Measurements from ENCODE around the gene NELL1.

The NELL1 gene

GRCh38 chr11:20991471-20991870 is 322.1 kb downstream of the NELL1 start:
- CTCF ChIA-PET, result no interaction called here
- POLR2A ChIA-PET, result no interaction called here
- no peak for TF ChIP-seq FOXK2 (IDR thresholded peaks at IDR 0.05)
- no peak for TF ChIP-seq SUZ12 (IDR thresholded peaks at IDR 0.05)
- TF ChIP-seq LEF1 (IDR thresholded peaks at IDR 0.05; ENCODE audit: borderline replicate concordance), result no peak
- no peak for TF ChIP-seq FOXM1 (IDR thresholded peaks at IDR 0.05; ENCODE audit: borderline replicate concordance)
- no peak for TF ChIP-seq NFRKB (IDR thresholded peaks at IDR 0.05)
- DNase-seq (ENCODE audit: extremely low spot score), result no peak

- no peak for DNase-seq (ENCODE audit: extremely low spot score)
- no peak for TF ChIP-seq ARNT (IDR thresholded peaks at IDR 0.05)
- no peak for TF ChIP-seq BHLHE40 (IDR thresholded peaks at IDR 0.05; ENCODE audit: borderline replicate concordance)
- no peak for TF ChIP-seq L3MBTL2 (conservative IDR thresholded peaks at IDR 0.05)
- no peak for TF ChIP-seq LEF1 (IDR thresholded peaks at IDR 0.05; ENCODE audit: borderline replicate concordance)
- no peak for TF ChIP-seq ELF4 (IDR thresholded peaks at IDR 0.05)
- ChIA-PET POLR2A (no interaction called here), CTCF (no interaction called here)
These were observed 337.9 kb downstream of the NELL1 start for GRCh38 chr11:21007297-21007696.

GRCh38 chr11:21018248-21018647 is 348.9 kb downstream of the NELL1 start:
- ChIA-PET POLR2A (no interaction called here), CTCF (no interaction called here)
- TF ChIP-seq SP1 (IDR thresholded peaks at IDR 0.05) (no peak), BHLHE40 (IDR thresholded peaks at IDR 0.05; ENCODE audit: borderline replicate concordance) (no peak), FOXK2 (IDR thresholded peaks at IDR 0.05) (no peak), HDGF (IDR thresholded peaks at IDR 0.05; ENCODE audit: borderline replicate concordance) (no peak), CTBP1 (IDR thresholded peaks at IDR 0.05; ENCODE audit: borderline replicate concordance) (no peak), NFRKB (IDR thresholded peaks at IDR 0.05) (no peak), FOXA1 (IDR thresholded peaks at IDR 0.05) (no peak), TARDBP (IDR thresholded peaks at IDR 0.05) (no peak), ARNT (IDR thresholded peaks at IDR 0.05) (no peak)
- no peak for DNase-seq (ENCODE audit: extremely low spot score)

- DNase-seq (ENCODE audit: extremely low spot score), result no peak
- POLR2A ChIA-PET, result no interaction called here
- CTCF ChIA-PET, result interaction anchor here (0.5 kb wide), 1 partner anchor 416 kb away, joined by 3 read pairs; no protein-coding TSS in a partner anchor
- TF ChIP-seq BHLHE40 (IDR thresholded peaks at IDR 0.05; ENCODE audit: borderline replicate concordance) (no peak), ARNT (IDR thresholded peaks at IDR 0.05) (no peak), FOXK2 (IDR thresholded peaks at IDR 0.05) (no peak), LEF1 (IDR thresholded peaks at IDR 0.05; ENCODE audit: borderline replicate concordance) (no peak), NFRKB (IDR thresholded peaks at IDR 0.05) (no peak), L3MBTL2 (conservative IDR thresholded peaks at IDR 0.05) (no peak), SUZ12 (IDR thresholded peaks at IDR 0.05) (no peak), CTBP1 (IDR thresholded peaks at IDR 0.05; ENCODE audit: borderline replicate concordance) (no peak), FOXA1 (IDR thresholded peaks at IDR 0.05) (no peak), TARDBP (IDR thresholded peaks at IDR 0.05) (no peak)
These were observed 357.3 kb downstream of the NELL1 start for GRCh38 chr11:21026685-21027084.

GRCh38 chr11:21037850-21038249 is 368.5 kb downstream of the NELL1 start:
- CTCF ChIA-PET, result no interaction called here
- no peak for DNase-seq (ENCODE audit: extremely low spot score)
- TF ChIP-seq CTBP1 (IDR thresholded peaks at IDR 0.05; ENCODE audit: borderline replicate concordance), result no peak
- TF ChIP-seq ELF4 (IDR thresholded peaks at IDR 0.05), result no peak
- no peak for TF ChIP-seq BHLHE40 (IDR thresholded peaks at IDR 0.05; ENCODE audit: borderline replicate concordance)
- no peak for TF ChIP-seq HDGF (IDR thresholded peaks at IDR 0.05; ENCODE audit: borderline replicate concordance)
- no peak for TF ChIP-seq ARNT (IDR thresholded peaks at IDR 0.05)
- TF ChIP-seq PKNOX1 (IDR thresholded peaks at IDR 0.05), result no peak
- no peak for TF ChIP-seq NFRKB (IDR thresholded peaks at IDR 0.05)
- TF ChIP-seq LEF1 (IDR thresholded peaks at IDR 0.05; ENCODE audit: borderline replicate concordance), result no peak
- TF ChIP-seq ZNF384 (IDR thresholded peaks at IDR 0.05), result no peak
- no peak for TF ChIP-seq FOXM1 (IDR thresholded peaks at IDR 0.05; ENCODE audit: borderline replicate concordance)
- TF ChIP-seq TARDBP (IDR thresholded peaks at IDR 0.05), result no peak
- no peak for TF ChIP-seq SUZ12 (IDR thresholded peaks at IDR 0.05)
- no peak for TF ChIP-seq SP1 (IDR thresholded peaks at IDR 0.05)
- no peak for TF ChIP-seq L3MBTL2 (conservative IDR thresholded peaks at IDR 0.05)
- TF ChIP-seq FOXA1 (IDR thresholded peaks at IDR 0.05), result no peak
- TF ChIP-seq FOXK2 (IDR thresholded peaks at IDR 0.05), result no peak
- POLR2A ChIA-PET, result no interaction called here

GRCh38 chr11:21038801-21039200 is 369.4 kb downstream of the NELL1 start:
- CTCF ChIA-PET, result no interaction called here
- no peak for DNase-seq (ENCODE audit: extremely low spot score)
- TF ChIP-seq HDGF (IDR thresholded peaks at IDR 0.05; ENCODE audit: borderline replicate concordance) (no peak), NFRKB (IDR thresholded peaks at IDR 0.05) (no peak), CTBP1 (IDR thresholded peaks at IDR 0.05; ENCODE audit: borderline replicate concordance) (no peak), PKNOX1 (IDR thresholded peaks at IDR 0.05) (no peak), LEF1 (IDR thresholded peaks at IDR 0.05; ENCODE audit: borderline replicate concordance) (no peak), SP1 (IDR thresholded peaks at IDR 0.05) (no peak), FOXK2 (IDR thresholded peaks at IDR 0.05) (no peak), ELF4 (IDR thresholded peaks at IDR 0.05) (no peak), FOXM1 (IDR thresholded peaks at IDR 0.05; ENCODE audit: borderline replicate concordance) (no peak), BHLHE40 (IDR thresholded peaks at IDR 0.05; ENCODE audit: borderline replicate concordance) (no peak), ZNF384 (IDR thresholded peaks at IDR 0.05) (no peak), ARNT (IDR thresholded peaks at IDR 0.05) (no peak), SUZ12 (IDR thresholded peaks at IDR 0.05) (no peak), TARDBP (IDR thresholded peaks at IDR 0.05) (no peak), L3MBTL2 (conservative IDR thresholded peaks at IDR 0.05) (no peak), FOXA1 (IDR thresholded peaks at IDR 0.05) (no peak)
- POLR2A ChIA-PET, result no interaction called here

GRCh38 chr11:21040630-21041029 is 371.2 kb downstream of the NELL1 start:
- TF ChIP-seq SUZ12 (IDR thresholded peaks at IDR 0.05), result no peak
- no peak for TF ChIP-seq NFRKB (IDR thresholded peaks at IDR 0.05)
- no peak for TF ChIP-seq TARDBP (IDR thresholded peaks at IDR 0.05)
- TF ChIP-seq LEF1 (IDR thresholded peaks at IDR 0.05; ENCODE audit: borderline replicate concordance), result no peak
- no peak for TF ChIP-seq CTBP1 (IDR thresholded peaks at IDR 0.05; ENCODE audit: borderline replicate concordance)
- TF ChIP-seq ARNT (IDR thresholded peaks at IDR 0.05), result no peak
- TF ChIP-seq HDGF (IDR thresholded peaks at IDR 0.05; ENCODE audit: borderline replicate concordance), result no peak
- no peak for TF ChIP-seq L3MBTL2 (conservative IDR thresholded peaks at IDR 0.05)
- TF ChIP-seq ELF4 (IDR thresholded peaks at IDR 0.05), result no peak
- no peak for TF ChIP-seq BHLHE40 (IDR thresholded peaks at IDR 0.05; ENCODE audit: borderline replicate concordance)
- no peak for TF ChIP-seq FOXA1 (IDR thresholded peaks at IDR 0.05)
- TF ChIP-seq PKNOX1 (IDR thresholded peaks at IDR 0.05), result no peak
- TF ChIP-seq FOXM1 (IDR thresholded peaks at IDR 0.05; ENCODE audit: borderline replicate concordance), result no peak
- TF ChIP-seq FOXK2 (IDR thresholded peaks at IDR 0.05), result no peak
- TF ChIP-seq SP1 (IDR thresholded peaks at IDR 0.05), result no peak
- no peak for TF ChIP-seq ZNF384 (IDR thresholded peaks at IDR 0.05)
- no peak for DNase-seq (ENCODE audit: extremely low spot score)
- CTCF ChIA-PET, result no interaction called here
- POLR2A ChIA-PET, result no interaction called here

Data from HEK293T (cell line).